HG02763 (cell line): Measurements from ENCODE around the gene SEMA5A.

Experiments used
- ATAC-seq: cut with Tn5 transposase; IDR thresholded peaks from one replicate; pipeline ENCODE4 v1.9.1; 2021; ENCODE audit warnings: mild to moderate bottlenecking, moderate library complexity; ENCODE audit not compliant: unreplicated experiment

SEMA5A gene

GRCh38 chr5:9128136-9128535, 417.7 kb downstream of the SEMA5A start:
- ATAC-seq: no peak

GRCh38 chr5:9126490-9126889, 419.4 kb downstream of the SEMA5A start:
- ATAC-seq: no peak

- peak; percentile 66 for ATAC-seq
Observed at GRCh38 chr5:9125852-9126251, 420.0 kb downstream of the SEMA5A start.

- ATAC-seq: no peak
Observed at GRCh38 chr5:9124838-9125237, 421.0 kb downstream of the SEMA5A start.

GRCh38 chr5:9124071-9124470, 421.8 kb downstream of the SEMA5A start:
- no peak for ATAC-seq

GRCh38 chr5:9122528-9122927, 423.3 kb downstream of the SEMA5A start:
- ATAC-seq: no peak

- no peak for ATAC-seq
Observed at GRCh38 chr5:9121597-9121996, 424.3 kb downstream of the SEMA5A start.

- ATAC-seq: no peak
Observed at GRCh38 chr5:9118852-9119251, 427.0 kb downstream of the SEMA5A start.

GRCh38 chr5:9115093-9115492, 430.8 kb downstream of the SEMA5A start:
- no peak for ATAC-seq

- ATAC-seq: no peak
Observed at GRCh38 chr5:9112520-9113291, 433.2 kb downstream of the SEMA5A start.

- ATAC-seq: no peak
Observed at GRCh38 chr5:9108162-9108561, 437.7 kb downstream of the SEMA5A start.

- no peak for ATAC-seq
Observed at GRCh38 chr5:9105851-9106250, 440.0 kb downstream of the SEMA5A start.

GRCh38 chr5:9104571-9105339, 441.1 kb downstream of the SEMA5A start:
- ATAC-seq: no peak

GRCh38 chr5:9103290-9103689, 442.6 kb downstream of the SEMA5A start:
- no peak for ATAC-seq

- no peak for ATAC-seq
Observed at GRCh38 chr5:9099689-9100088, 446.2 kb downstream of the SEMA5A start.

GRCh38 chr5:9098990-9099389, 446.9 kb downstream of the SEMA5A start:
- no peak for ATAC-seq

- ATAC-seq: no peak
Observed at GRCh38 chr5:9094582-9094981, 451.3 kb downstream of the SEMA5A start.

GRCh38 chr5:9091896-9092662, 453.8 kb downstream of the SEMA5A start:
- no peak for ATAC-seq

GRCh38 chr5:9090381-9091026, 455.4 kb downstream of the SEMA5A start:
- ATAC-seq: no peak

GRCh38 chr5:9089893-9090292, 456.0 kb downstream of the SEMA5A start:
- no peak for ATAC-seq

GRCh38 chr5:9082996-9083395, 462.9 kb downstream of the SEMA5A start:
- ATAC-seq: no peak
